HG02588 (cell line): ENCODE results near the gene AGAP6.
"Not testable (repeated sequence)": the region's sequence is repeated elsewhere in the genome, so short reads cannot be mapped to it uniquely, and the experiment has no call there.

Experiments used
- ATAC-seq: cut with Tn5 transposase; IDR thresholded peaks from one replicate; pipeline ENCODE4 v1.9.1; 2021; ENCODE audit warnings: mild to moderate bottlenecking, moderate library complexity; ENCODE audit not compliant: unreplicated experiment

Gene AGAP6

GRCh38 chr10:50024716-50025383 lies 36.6 kb downstream of the AGAP6 start:
- not testable (repeated sequence) for ATAC-seq

GRCh38 chr10:50025627-50026026 lies 37.4 kb downstream of the AGAP6 start:
- ATAC-seq, result no peak

- ATAC-seq, result no peak
These were observed 39.0 kb downstream of the AGAP6 start for GRCh38 chr10:50027195-50027594.

- ATAC-seq, result no peak
These were observed 45.3 kb downstream of the AGAP6 start for GRCh38 chr10:50033481-50033880.

- ATAC-seq, result not testable (repeated sequence)
These were observed 47.1 kb downstream of the AGAP6 start for GRCh38 chr10:50035337-50035736.

- ATAC-seq, result no peak
These were observed 56.9 kb downstream of the AGAP6 start for GRCh38 chr10:50044941-50045664.

GRCh38 chr10:50046457-50046856 lies 58.3 kb downstream of the AGAP6 start:
- ATAC-seq, result not testable (repeated sequence)

- ATAC-seq, result not testable (repeated sequence)
These were observed 59.4 kb downstream of the AGAP6 start for GRCh38 chr10:50047594-50047993.

GRCh38 chr10:50051995-50052660 lies 63.9 kb downstream of the AGAP6 start:
- not testable (repeated sequence) for ATAC-seq

GRCh38 chr10:50052778-50053376 lies 64.7 kb downstream of the AGAP6 start:
- not testable (repeated sequence) for ATAC-seq

- not testable (repeated sequence) for ATAC-seq
These were observed 67.5 kb downstream of the AGAP6 start for GRCh38 chr10:50055494-50056292.

- ATAC-seq, result not testable (repeated sequence)
These were observed 68.4 kb downstream of the AGAP6 start for GRCh38 chr10:50056654-50057053.

GRCh38 chr10:50058727-50059126 lies 70.5 kb downstream of the AGAP6 start:
- not testable (repeated sequence) for ATAC-seq

- not testable (repeated sequence) for ATAC-seq
These were observed 71.7 kb downstream of the AGAP6 start for GRCh38 chr10:50059946-50060345.
